ENCODE measurements around the gene C14orf180.
A peak's percentile ranks its signal among the peaks of the same experiment; 100 is the strongest.

The C14orf180 gene

GRCh38 chr14:104560586-104560945 is 19.0 kb upstream of the C14orf180 start:
- no peaks in the 10 kb centered on the region for H3K36me3 ChIP-seq (ENCODE audit: insufficient read depth, insufficient read length, low read length)
- no peaks in the 10 kb centered on the region for H3K9me3 ChIP-seq (ENCODE audit: insufficient read depth, low read length)
- no peak for DNase-seq (ENCODE audit: low read depth, low spot score)
- H3K4me3 ChIP-seq (ENCODE audit: insufficient read length, low read depth), result no peak overlapping the region
- peaks cover 13% of the 10 kb centered on the region for H3K4me1 ChIP-seq (ENCODE audit: insufficient read depth, insufficient read length)
- no peak overlapping the region for H3K9ac ChIP-seq (ENCODE audit: insufficient read length, low read depth)
- H3K27me3 ChIP-seq (ENCODE audit: insufficient read depth, insufficient read length), result no peaks in the 10 kb centered on the region
- TF ChIP-seq SUZ12 (IDR thresholded peaks at IDR 0.05; ENCODE audit: extremely low read depth, insufficient read depth, insufficient read length) (no peak), YY1 (IDR thresholded peaks at IDR 0.05; ENCODE audit: insufficient read depth, insufficient read length) (no peak), ZNF274 (IDR thresholded peaks at IDR 0.05; ENCODE audit: low read depth, low read length) (no peak)

GRCh38 chr14:104561124-104561557 is 18.4 kb upstream of the C14orf180 start:
- no peak overlapping the region for H3K4me3 ChIP-seq (ENCODE audit: insufficient read length, low read depth)
- no peak for DNase-seq (ENCODE audit: low read depth, low spot score)
- H3K4me1 ChIP-seq (ENCODE audit: insufficient read depth, insufficient read length), result peaks cover 13% of the 10 kb centered on the region
- no peak for TF ChIP-seq YY1 (IDR thresholded peaks at IDR 0.05; ENCODE audit: insufficient read depth, insufficient read length)
- TF ChIP-seq ZNF274 (IDR thresholded peaks at IDR 0.05; ENCODE audit: low read depth, low read length), result no peak
- TF ChIP-seq SUZ12 (IDR thresholded peaks at IDR 0.05; ENCODE audit: extremely low read depth, insufficient read depth, insufficient read length), result no peak
- no peaks in the 10 kb centered on the region for H3K36me3 ChIP-seq (ENCODE audit: insufficient read depth, insufficient read length, low read length)
- H3K27me3 ChIP-seq (ENCODE audit: insufficient read depth, insufficient read length), result no peaks in the 10 kb centered on the region
- H3K9me3 ChIP-seq (ENCODE audit: insufficient read depth, low read length), result no peaks in the 10 kb centered on the region
- H3K9ac ChIP-seq (ENCODE audit: insufficient read length, low read depth), result no peak overlapping the region

GRCh38 chr14:104561632-104562495 is 17.7 kb upstream of the C14orf180 start:
- no peak for TF ChIP-seq SUZ12 (IDR thresholded peaks at IDR 0.05; ENCODE audit: extremely low read depth, insufficient read depth, insufficient read length)
- no peak for TF ChIP-seq YY1 (IDR thresholded peaks at IDR 0.05; ENCODE audit: insufficient read depth, insufficient read length)
- TF ChIP-seq ZNF274 (IDR thresholded peaks at IDR 0.05; ENCODE audit: low read depth, low read length), result no peak
- no peaks in the 10 kb centered on the region for H3K9me3 ChIP-seq (ENCODE audit: insufficient read depth, low read length)
- H3K9ac ChIP-seq (ENCODE audit: insufficient read length, low read depth), result no peak overlapping the region
- H3K4me1 ChIP-seq (ENCODE audit: insufficient read depth, insufficient read length), result peaks cover 13% of the 10 kb centered on the region
- no peaks in the 10 kb centered on the region for H3K36me3 ChIP-seq (ENCODE audit: insufficient read depth, insufficient read length, low read length)
- no peaks in the 10 kb centered on the region for H3K27me3 ChIP-seq (ENCODE audit: insufficient read depth, insufficient read length)
- H3K4me3 ChIP-seq (ENCODE audit: insufficient read length, low read depth), result no peak overlapping the region
- no peak for DNase-seq (ENCODE audit: low read depth, low spot score)

- Histone ChIP-seq H3K9me3 (ENCODE audit: insufficient read depth, low read length) (no peaks in the 10 kb centered on the region), H3K9ac (ENCODE audit: insufficient read length, low read depth) (no peak overlapping the region), H3K4me3 (ENCODE audit: insufficient read length, low read depth) (no peak overlapping the region), H3K27me3 (ENCODE audit: insufficient read depth, insufficient read length) (no peaks in the 10 kb centered on the region), H3K4me1 (ENCODE audit: insufficient read depth, insufficient read length) (peaks cover 17% of the 10 kb centered on the region), H3K36me3 (ENCODE audit: insufficient read depth, insufficient read length, low read length) (no peaks in the 10 kb centered on the region)
- TF ChIP-seq SUZ12 (IDR thresholded peaks at IDR 0.05; ENCODE audit: extremely low read depth, insufficient read depth, insufficient read length) (no peak), ZNF274 (IDR thresholded peaks at IDR 0.05; ENCODE audit: low read depth, low read length) (no peak), YY1 (IDR thresholded peaks at IDR 0.05; ENCODE audit: insufficient read depth, insufficient read length) (no peak)
- DNase-seq (ENCODE audit: low read depth, low spot score), result no peak
Observed at GRCh38 chr14:104562606-104563005, 17.0 kb upstream of the C14orf180 start.

GRCh38 chr14:104563191-104563741 is 16.3 kb upstream of the C14orf180 start:
- Histone ChIP-seq H3K4me3 (ENCODE audit: insufficient read length, low read depth) (no peak overlapping the region), H3K9me3 (ENCODE audit: insufficient read depth, low read length) (no peaks in the 10 kb centered on the region), H3K27me3 (ENCODE audit: insufficient read depth, insufficient read length) (no peaks in the 10 kb centered on the region), H3K9ac (ENCODE audit: insufficient read length, low read depth) (no peak overlapping the region), H3K4me1 (ENCODE audit: insufficient read depth, insufficient read length) (peaks cover 17% of the 10 kb centered on the region), H3K36me3 (ENCODE audit: insufficient read depth, insufficient read length, low read length) (no peaks in the 10 kb centered on the region)
- no peak for TF ChIP-seq YY1 (IDR thresholded peaks at IDR 0.05; ENCODE audit: insufficient read depth, insufficient read length)
- no peak for TF ChIP-seq ZNF274 (IDR thresholded peaks at IDR 0.05; ENCODE audit: low read depth, low read length)
- TF ChIP-seq SUZ12 (IDR thresholded peaks at IDR 0.05; ENCODE audit: extremely low read depth, insufficient read depth, insufficient read length), result no peak
- no peak for DNase-seq (ENCODE audit: low read depth, low spot score)

- no peaks in the 10 kb centered on the region for H3K36me3 ChIP-seq (ENCODE audit: insufficient read depth, insufficient read length, low read length)
- H3K27me3 ChIP-seq (ENCODE audit: insufficient read depth, insufficient read length), result no peaks in the 10 kb centered on the region
- DNase-seq (ENCODE audit: low read depth, low spot score), result peak; percentile 57
- peaks cover 17% of the 10 kb centered on the region for H3K4me1 ChIP-seq (ENCODE audit: insufficient read depth, insufficient read length)
- H3K9me3 ChIP-seq (ENCODE audit: insufficient read depth, low read length), result no peaks in the 10 kb centered on the region
- H3K4me3 ChIP-seq (ENCODE audit: insufficient read length, low read depth), result no peak overlapping the region
- peak overlapping the region; percentile 56 for H3K9ac ChIP-seq (ENCODE audit: insufficient read length, low read depth)
- no peak for TF ChIP-seq YY1 (IDR thresholded peaks at IDR 0.05; ENCODE audit: insufficient read depth, insufficient read length)
- TF ChIP-seq ZNF274 (IDR thresholded peaks at IDR 0.05; ENCODE audit: low read depth, low read length), result no peak
- TF ChIP-seq SUZ12 (IDR thresholded peaks at IDR 0.05; ENCODE audit: extremely low read depth, insufficient read depth, insufficient read length), result no peak
Observed at GRCh38 chr14:104563742-104564615, 15.6 kb upstream of the C14orf180 start.
